ENCODE measurements around the gene PLCB1.
A peak's percentile ranks its signal among the peaks of the same experiment; 100 is the strongest.

PLCB1 gene

GRCh38 chr20:8443464-8444072, 311.5 kb downstream of the PLCB1 start:
- Histone ChIP-seq H3K36me3 (ENCODE audit: insufficient read depth, low read length) (no peaks in the 10 kb centered on the region), H4K20me1 (ENCODE audit: insufficient read depth, low read length) (peaks cover 8% of the 10 kb centered on the region; the same call in 1 of the 2 replicates), H3K27me3 (ENCODE audit: insufficient read depth, low read length, poor library complexity) (no peaks in the 10 kb centered on the region), H2AFZ (ENCODE audit: low read depth, low read length) (no peak overlapping the region), H3K27ac (ENCODE audit: low read length) (no peak overlapping the region), H3K4me2 (ENCODE audit: insufficient read depth, low read length) (no peak overlapping the region), H3K79me2 (ENCODE audit: insufficient read depth, low read length) (peaks cover 10% of the 10 kb centered on the region), H3K9me3 (ENCODE audit: insufficient read depth, low read length, severe bottlenecking) (peaks cover 5% of the 10 kb centered on the region), H3K4me1 (ENCODE audit: insufficient read depth, low read length) (no peaks in the 10 kb centered on the region), H3K4me3 (ENCODE audit: low read depth in 1 of 2, low read length in 2 of 2) (no peak overlapping the region), H3K9ac (ENCODE audit: low read depth, low read length) (no peak overlapping the region)
- DNase-seq, result no peak
- TF ChIP-seq EZH2 (IDR thresholded peaks at IDR 0.05; ENCODE audit: borderline replicate concordance, low read depth, low read length, severe bottlenecking), result no peak
- TF ChIP-seq CTCF (IDR thresholded peaks at IDR 0.05; ENCODE audit: borderline replicate concordance, extremely low read depth, low read length, poor library complexity, severe bottlenecking), result peak; percentile 13
- no peak for ATAC-seq (ENCODE audit: insufficient read depth, low read depth)

- H3K4me2 ChIP-seq (ENCODE audit: insufficient read depth, low read length), result no peak overlapping the region
- peaks cover 15% of the 10 kb centered on the region; the same call in 1 of the 2 replicates for H4K20me1 ChIP-seq (ENCODE audit: insufficient read depth, low read length)
- DNase-seq, result no peak
- no peaks in the 10 kb centered on the region for H3K27me3 ChIP-seq (ENCODE audit: insufficient read depth, low read length, poor library complexity)
- H3K9ac ChIP-seq (ENCODE audit: low read depth, low read length), result no peak overlapping the region
- H3K4me1 ChIP-seq (ENCODE audit: insufficient read depth, low read length), result no peaks in the 10 kb centered on the region
- H3K79me2 ChIP-seq (ENCODE audit: insufficient read depth, low read length), result peaks cover 19% of the 10 kb centered on the region
- H3K9me3 ChIP-seq (ENCODE audit: insufficient read depth, low read length, severe bottlenecking), result peaks cover 5% of the 10 kb centered on the region
- no peak overlapping the region for H3K27ac ChIP-seq (ENCODE audit: low read length)
- no peak overlapping the region for H2AFZ ChIP-seq (ENCODE audit: low read depth, low read length)
- H3K4me3 ChIP-seq (ENCODE audit: low read depth in 1 of 2, low read length in 2 of 2), result no peak overlapping the region
- no peak for ATAC-seq (ENCODE audit: insufficient read depth, low read depth)
- H3K36me3 ChIP-seq (ENCODE audit: insufficient read depth, low read length), result no peaks in the 10 kb centered on the region
- TF ChIP-seq CTCF (IDR thresholded peaks at IDR 0.05; ENCODE audit: borderline replicate concordance, extremely low read depth, low read length, poor library complexity, severe bottlenecking), result no peak
- TF ChIP-seq EZH2 (IDR thresholded peaks at IDR 0.05; ENCODE audit: borderline replicate concordance, low read depth, low read length, severe bottlenecking), result no peak
Measured at GRCh38 chr20:8447262-8448120, 315.4 kb downstream of the PLCB1 start.

- H2AFZ ChIP-seq (ENCODE audit: low read depth, low read length), result no peak overlapping the region
- H3K36me3 ChIP-seq (ENCODE audit: insufficient read depth, low read length), result no peaks in the 10 kb centered on the region
- DNase-seq (no peak), ATAC-seq (ENCODE audit: insufficient read depth, low read depth) (no peak)
- no peak overlapping the region for H3K4me3 ChIP-seq (ENCODE audit: low read depth in 1 of 2, low read length in 2 of 2)
- TF ChIP-seq CTCF (IDR thresholded peaks at IDR 0.05; ENCODE audit: borderline replicate concordance, extremely low read depth, low read length, poor library complexity, severe bottlenecking) (no peak), EZH2 (IDR thresholded peaks at IDR 0.05; ENCODE audit: borderline replicate concordance, low read depth, low read length, severe bottlenecking) (no peak)
- no peaks in the 10 kb centered on the region for H3K9me3 ChIP-seq (ENCODE audit: insufficient read depth, low read length, severe bottlenecking)
- H3K9ac ChIP-seq (ENCODE audit: low read depth, low read length), result no peak overlapping the region
- no peak overlapping the region for H3K27ac ChIP-seq (ENCODE audit: low read length)
- H3K4me1 ChIP-seq (ENCODE audit: insufficient read depth, low read length), result no peaks in the 10 kb centered on the region
- peaks cover 19% of the 10 kb centered on the region for H4K20me1 ChIP-seq (ENCODE audit: insufficient read depth, low read length)
- no peak overlapping the region for H3K4me2 ChIP-seq (ENCODE audit: insufficient read depth, low read length)
- peaks cover 19% of the 10 kb centered on the region for H3K79me2 ChIP-seq (ENCODE audit: insufficient read depth, low read length)
- no peaks in the 10 kb centered on the region for H3K27me3 ChIP-seq (ENCODE audit: insufficient read depth, low read length, poor library complexity)
Measured at GRCh38 chr20:8449123-8449522, 317.1 kb downstream of the PLCB1 start.
